Nephron (organoid): ENCODE results near the gene PCK2.
A peak's percentile ranks its signal among the peaks of the same experiment; 100 is the strongest.

Experiments used
- H3K27ac Mint-ChIP-seq, 3 experiments: 2 replicates each; pipeline ENCODE4 v1.8.0; 2020; ENCODE audit warnings: mixed read lengths in 3 of 3, mild to moderate bottlenecking in 2 of 3, moderate library complexity in 1 of 3
- H3K27me3 Mint-ChIP-seq: 2 replicates; pipeline ENCODE4 v1.8.0; 2021; ENCODE audit warnings: low read depth, mild to moderate bottlenecking, moderate library complexity, mixed read lengths
- H3K36me3 Mint-ChIP-seq: 2 replicates; pipeline ENCODE4 v1.8.0; 2020; ENCODE audit warnings: low read depth, mixed read lengths
- H3K4me1 Mint-ChIP-seq: 2 replicates; pipeline ENCODE4 v1.8.0; 2020; ENCODE audit warnings: mixed read lengths
- H3K4me3 Mint-ChIP-seq, 3 experiments: 2 replicates each; pipeline ENCODE4 v1.8.0; 2020; ENCODE audit warnings: mild to moderate bottlenecking in 3 of 3, mixed read lengths in 3 of 3, moderate library complexity in 2 of 3
- H3K9me3 Mint-ChIP-seq: 2 replicates; pipeline ENCODE4 v1.8.0; 2020; ENCODE audit warnings: mixed read lengths
- CTCF ChIP-seq, 3 experiments: fragments of 200-600 bp; sonication (generic); IDR thresholded peaks; one replicate each; pipeline ENCODE4 v1.5.0; 2021; ENCODE audit warnings: antibody characterized with exemption in 3 of 3; ENCODE audit not compliant: unreplicated experiment in 3 of 3

The PCK2 gene

GRCh38 chr14:24060443-24060842 is 33.7 kb upstream of the PCK2 start:
- Mint-ChIP-seq H3K27me3 (peaks cover 9% of the 10 kb centered on the region), H3K27ac (no peak overlapping the region), H3K36me3 (no peaks in the 10 kb centered on the region), H3K4me3 (no peak overlapping the region), H3K9me3 (no peaks in the 10 kb centered on the region), H3K4me1 (peaks cover 5% of the 10 kb centered on the region)
- TF ChIP-seq CTCF (IDR thresholded peaks at IDR 0.05; ENCODE audit: unreplicated experiment in 3 of 3), result no peak

GRCh38 chr14:24060984-24061913 is 32.9 kb upstream of the PCK2 start:
- Mint-ChIP-seq H3K27ac (peak overlapping the region in 1 of 3 experiments; percentile 48), H3K4me1 (peaks cover 5% of the 10 kb centered on the region), H3K4me3 (no peak overlapping the region), H3K27me3 (peaks cover 9% of the 10 kb centered on the region), H3K36me3 (no peaks in the 10 kb centered on the region), H3K9me3 (no peaks in the 10 kb centered on the region)
- no peak for TF ChIP-seq CTCF (IDR thresholded peaks at IDR 0.05; ENCODE audit: unreplicated experiment in 3 of 3)

- Mint-ChIP-seq H3K27ac (no peak overlapping the region), H3K27me3 (peaks cover 12% of the 10 kb centered on the region), H3K9me3 (no peaks in the 10 kb centered on the region), H3K4me1 (peaks cover 5% of the 10 kb centered on the region), H3K36me3 (no peaks in the 10 kb centered on the region), H3K4me3 (no peak overlapping the region)
- no peak for TF ChIP-seq CTCF (IDR thresholded peaks at IDR 0.05; ENCODE audit: unreplicated experiment in 3 of 3)
Observed at GRCh38 chr14:24062216-24062980, 31.7 kb upstream of the PCK2 start.

GRCh38 chr14:24063263-24063836 is 30.8 kb upstream of the PCK2 start:
- Mint-ChIP-seq H3K4me1 (peaks cover 1% of the 10 kb centered on the region), H3K36me3 (no peaks in the 10 kb centered on the region), H3K9me3 (no peaks in the 10 kb centered on the region), H3K4me3 (no peak overlapping the region), H3K27ac (no peak overlapping the region), H3K27me3 (peaks cover 17% of the 10 kb centered on the region)
- TF ChIP-seq CTCF (IDR thresholded peaks at IDR 0.05; ENCODE audit: unreplicated experiment in 3 of 3), result no peak

GRCh38 chr14:24064091-24064795 is 29.9 kb upstream of the PCK2 start:
- no peak for TF ChIP-seq CTCF (IDR thresholded peaks at IDR 0.05; ENCODE audit: unreplicated experiment in 3 of 3)
- no peaks in the 10 kb centered on the region for H3K9me3 Mint-ChIP-seq
- H3K27ac Mint-ChIP-seq, result no peak overlapping the region
- H3K4me3 Mint-ChIP-seq, result no peak overlapping the region
- H3K4me1 Mint-ChIP-seq, result no peaks in the 10 kb centered on the region
- H3K36me3 Mint-ChIP-seq, result no peaks in the 10 kb centered on the region
- H3K27me3 Mint-ChIP-seq, result peaks cover 19% of the 10 kb centered on the region
